Keratinocyte (primary cell): ENCODE data around the gene SLC25A5.

Experiments used
- CTCF ChIP-seq, 3 experiments: IDR thresholded peaks in 1 of 3; conservative IDR thresholded peaks in 1 of 3; optimal IDR thresholded peaks in 1 of 3; 2 replicates in 2 of 3; 3 replicates in 1 of 3; pipeline versions ENCODE3 to v1.5.1; 2011; ENCODE audit warnings: low read length in 3 of 3, mild to moderate bottlenecking in 3 of 3, moderate library complexity in 2 of 3, control low read depth in 1 of 3, inconsistent platforms in 1 of 3; ENCODE audit not compliant: insufficient read depth in 2 of 3; ENCODE audit errors: extremely low read depth in 1 of 3
- EZH2 ChIP-seq: IDR thresholded peaks from one replicate; pipeline ENCODE4 v1.6.1; 2012; ENCODE audit warnings: inconsistent platforms, mild to moderate bottlenecking, low read length, moderate library complexity

DNA sequence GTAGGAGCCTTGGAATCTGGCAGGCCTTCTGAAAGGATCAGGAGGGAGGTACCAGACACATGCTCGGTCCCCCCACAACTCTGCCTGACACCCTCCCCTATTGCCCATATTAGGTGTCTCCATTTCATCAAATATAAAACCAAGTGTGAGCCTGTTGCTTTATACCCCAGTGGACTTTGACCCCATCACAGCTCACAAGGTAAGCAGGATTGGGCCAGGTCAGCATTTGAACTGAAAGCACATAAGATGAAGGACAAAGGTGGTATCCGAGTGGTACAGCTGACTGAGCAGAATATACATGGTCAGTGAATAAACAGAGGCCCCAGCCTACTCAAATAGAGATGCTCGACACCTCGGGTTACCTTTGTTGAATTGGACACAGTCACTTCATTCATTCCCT is 49.1 kb upstream of the SLC25A5 start:
- TF ChIP-seq CTCF (optimal IDR thresholded peaks at IDR 0.05 in 1 of 3, IDR thresholded peaks at IDR 0.05 in 1 of 3, conservative IDR thresholded peaks at IDR 0.05 in 1 of 3; ENCODE audit: extremely low read depth in 1 of 3, insufficient read depth in 2 of 3, low read length in 3 of 3) (no peak), EZH2 (no peak)
